B cell (primary cell): ENCODE measurements around the gene CCNK. TPM values are rescaled to one million over a fixed set of nuclear protein-coding genes. Genes with fewer than 3 reads are reported as not detected.

Experiments used
- ATAC-seq: fragments of 200-7000 bp; cut with Tn5 transposase; one replicate; pipeline ENCODE4 v1.10.0; 2021; ENCODE audit warnings: low read depth, mild to moderate bottlenecking, moderate number of reproducible peaks, moderate library complexity
- CTCF ChIA-PET: fragments of 350-600 bp; sonication (Branson Sonifier 250); formaldehyde crosslinking; loops from one replicate; lab custom pipeline; 2021; ENCODE audit warnings: antibody characterized with exemption, inconsistent platforms; lab: Charles Lee
- POLR2A ChIA-PET: fragments of 350-600 bp; sonication (Branson Sonifier 250); formaldehyde crosslinking; loops from one replicate; lab custom pipeline; 2021; ENCODE audit warnings: antibody characterized with exemption; lab: Charles Lee
- DNase-seq: peaks from one replicate; pipeline ENCODE4 v3.0.0; 2013
- H2AFZ ChIP-seq: 2 replicates; pipeline ENCODE4 v1.6.1; 2012; ENCODE audit warnings: mild to moderate bottlenecking, low read depth, low read length; ENCODE audit not compliant: insufficient read depth, poor library complexity, severe bottlenecking
- H3K27ac ChIP-seq, 2 donors: 1 replicate in 1 of 2; 2 replicates in 1 of 2; pipeline ENCODE4 v1.5.1; 2012 to 2013; ENCODE audit warnings: low read length in 2 of 2, mild to moderate bottlenecking in 2 of 2, moderate library complexity in 1 of 2
- H3K27me3 ChIP-seq, 4 experiments: fragments of 200-600 bp in 1 of 4; sonication (generic) in 1 of 4; replicated peaks in 1 of 4; 1 replicate in 2 of 4; 2 replicates in 2 of 4; pipeline versions ENCODE4 v1.6.1 to v1.7.0; 2013 to 2016; ENCODE audit warnings: low read length in 3 of 4, mild to moderate bottlenecking in 2 of 4, mixed read lengths in 1 of 4, moderate library complexity in 1 of 4; ENCODE audit not compliant: insufficient read depth in 4 of 4, control insufficient read depth in 3 of 4; ENCODE audit errors: control extremely low read depth in 1 of 4
- H3K36me3 ChIP-seq, 2 experiments: replicated peaks in 1 of 2; 1 replicate in 1 of 2; 2 replicates in 1 of 2; pipeline versions ENCODE4 v1.6.1 to v1.7.1; 2013; ENCODE audit warnings: low read length in 1 of 2; ENCODE audit not compliant: insufficient read depth in 2 of 2, control insufficient read depth in 1 of 2; ENCODE audit errors: control extremely low read depth in 1 of 2, extremely low read depth in 1 of 2
- H3K4me1 ChIP-seq, 2 donors: fragments of 200-600 bp in 1 of 2; sonication (generic) in 1 of 2; 1 replicate in 1 of 2; 2 replicates in 1 of 2; pipeline versions ENCODE4 v1.5.1 to v1.6.1; 2013 to 2017; ENCODE audit warnings: low read length in 2 of 2; ENCODE audit not compliant: control insufficient read depth in 2 of 2, insufficient read depth in 2 of 2
- H3K4me2 ChIP-seq: replicated peaks from 2 replicates; pipeline ENCODE3; 2012; ENCODE audit warnings: mild to moderate bottlenecking, low read depth, low read length; ENCODE audit not compliant: poor library complexity, severe bottlenecking
- H3K4me3 ChIP-seq, 5 experiments: fragments of 200-600 bp in 1 of 5; sonication (generic) in 1 of 5; 1 replicate in 3 of 5; 2 replicates in 2 of 5; pipeline versions ENCODE4 v1.5.1 to v1.7.0; 2011 to 2016; ENCODE audit warnings: low read length in 4 of 5, mild to moderate bottlenecking in 4 of 5, low read depth in 2 of 5, control low read depth in 1 of 5, moderate library complexity in 1 of 5; ENCODE audit not compliant: insufficient read depth in 1 of 5; ENCODE audit errors: control extremely low read depth in 1 of 5, extremely low read depth in 1 of 5
- H3K79me2 ChIP-seq: fragments of 200-600 bp; sonication (generic); one replicate; pipeline ENCODE4 v1.6.0; 2016; ENCODE audit warnings: low read length; ENCODE audit not compliant: control insufficient read depth, insufficient read depth
- H3K9ac ChIP-seq: fragments of 200-600 bp; sonication (generic); 2 replicates; pipeline ENCODE4 v1.6.1; 2017; ENCODE audit warnings: mild to moderate bottlenecking, low read length, moderate library complexity
- H3K9me3 ChIP-seq, 3 donors: one replicate each; pipeline versions ENCODE4 v1.6.1 to v1.7.1; 2013; ENCODE audit warnings: low read length in 2 of 3; ENCODE audit not compliant: control insufficient read depth in 2 of 3, insufficient read depth in 1 of 3; ENCODE audit errors: control extremely low read depth in 1 of 3
- H4K20me1 ChIP-seq: 2 replicates; pipeline ENCODE4 v1.6.0; 2012; ENCODE audit warnings: mild to moderate bottlenecking, low read length; ENCODE audit not compliant: insufficient read depth, control insufficient read depth, poor library complexity, severe bottlenecking
- H3K27ac Mint-ChIP-seq: one replicate; pipeline ENCODE4 v1.8.0; 2021; ENCODE audit warnings: mixed read lengths
- H3K27me3 Mint-ChIP-seq: one replicate; pipeline ENCODE4 v1.8.0; 2021; ENCODE audit warnings: mixed read lengths
- H3K4me1 Mint-ChIP-seq: one replicate; pipeline ENCODE4 v1.8.0; 2021; ENCODE audit warnings: mixed read lengths
- H3K4me3 Mint-ChIP-seq: one replicate; pipeline ENCODE4 v1.8.0; 2021; ENCODE audit warnings: mixed read lengths
- H3K9me3 Mint-ChIP-seq: one replicate; pipeline ENCODE4 v1.8.0; 2022; ENCODE audit warnings: mixed read lengths; ENCODE audit not compliant: insufficient read depth
- EZH2 ChIP-seq: IDR thresholded peaks from 2 replicates; pipeline ENCODE4 v1.6.1; 2012; ENCODE audit warnings: borderline replicate concordance, low read depth, mild to moderate bottlenecking, moderate library complexity, low read length; ENCODE audit not compliant: insufficient read depth, poor library complexity, severe bottlenecking
- WGBS: methylation state at CpG from one replicate; pipeline ENCODE4 v1.1.5; 2013; ENCODE audit warnings: missing lambda C conversion rate; ENCODE audit not compliant: insufficient coverage; 5-methylcytosine and 5-hydroxymethylcytosine counted together
- intact Hi-C: fragments of 100-400 bp; cut with micrococcal nuclease; formaldehyde crosslinking; loops from one replicate; pipeline ENCODE4 v1.10.0; 2022
- polyA plus RNA-seq: library from polyadenylated mRNA; depleted of rRNA; stranded (reverse); fragments of >200 nt; gene quantifications from 2 replicates; pipeline ENCODE4 v1.2.3, GENCODE V29; 2012
- total RNA-seq, 2 donors: library from RNA; stranded (reverse); fragments of 120-200 nt in 1 of 2; gene quantifications; 1 replicate in 1 of 2; 2 replicates in 1 of 2; pipeline versions ENCODE4 v1.2.3 to v1.2.4, GENCODE V29; 2013 to 2022
- TF ChIP-seq, protein P1 (sequence below): fragments of 200-600 bp; IDR thresholded peaks from one replicate; pipeline ENCODE4 v1.8.0; 2022; ENCODE audit warnings: antibody characterized with exemption, mild to moderate bottlenecking

The CCNK gene
- total and polyA plus RNA-seq, 2 donors (not counting 1 experiment from before 2014, with no cell fraction given): 17.5 to 82.0 TPM

DNA sequence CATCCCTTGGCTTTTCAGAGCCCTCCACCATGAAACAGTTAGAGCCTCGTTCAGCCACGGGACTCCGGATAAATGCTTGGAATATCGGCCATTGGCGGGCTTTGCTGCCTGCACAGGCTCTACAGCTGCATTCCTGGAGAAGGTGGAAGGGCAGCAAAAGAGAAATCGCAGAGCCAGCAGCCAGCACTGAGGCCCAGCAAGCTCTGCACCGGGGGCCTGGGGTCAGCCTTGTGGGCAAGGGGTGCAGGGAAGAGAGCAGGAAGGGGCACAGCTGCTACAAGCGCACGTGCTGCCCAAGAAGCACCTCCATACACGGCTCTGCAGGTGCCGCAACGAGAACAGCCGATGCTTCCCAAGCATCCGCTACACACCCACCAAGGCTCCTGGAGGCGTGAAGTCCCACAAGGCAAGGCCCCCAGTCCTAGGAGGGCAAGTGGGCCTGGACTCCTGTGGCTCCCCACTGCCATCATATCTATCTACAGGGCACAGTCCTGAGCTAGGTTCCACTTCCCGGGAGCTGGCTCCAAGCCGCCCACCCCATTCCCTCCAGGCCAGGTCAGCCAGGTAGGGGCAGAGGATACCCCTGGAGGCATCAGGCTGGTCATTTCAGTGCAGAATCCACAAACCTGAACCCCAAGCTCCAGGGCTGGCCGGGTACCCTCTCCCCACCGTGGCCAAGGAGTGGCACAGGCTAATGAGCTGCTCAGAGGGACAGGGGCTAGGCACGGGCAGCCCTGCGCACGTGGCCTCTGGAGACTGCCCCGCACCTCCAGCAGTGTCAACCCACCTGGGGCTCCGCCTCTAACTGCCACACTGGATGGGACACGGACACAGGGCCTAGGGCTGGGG is 40.2 kb downstream of the CCNK start:
- ChIA-PET POLR2A (no interaction called here), CTCF (interaction anchor here (0.9 kb wide), 1 partner anchor 107 kb away, joined by 3 read pairs; no protein-coding TSS in a partner anchor)
- Histone ChIP-seq H3K27ac (no peak overlapping the region), H3K9me3 (no peaks in the 10 kb centered on the region), H3K4me3 (no peak overlapping the region), H3K4me2 (no peak overlapping the region), H3K36me3 (no peaks in the 10 kb centered on the region), H2AFZ (no peak overlapping the region), H3K4me1 (no peaks in the 10 kb centered on the region), H3K27me3 (no peaks in the 10 kb centered on the region), H4K20me1 (no peaks in the 10 kb centered on the region), H3K79me2 (no peaks in the 10 kb centered on the region), H3K9ac (no peak overlapping the region)
- WGBS: 95% methylated on average over 25 of the region's 25 CpGs
- intact Hi-C loops: no loop called here
- DNase-seq (no peak), ATAC-seq (no peak)
- H3K27me3 Mint-ChIP-seq: no peaks in the 10 kb centered on the region
- no peak overlapping the region for H3K4me3 Mint-ChIP-seq
- no peaks in the 10 kb centered on the region for H3K9me3 Mint-ChIP-seq
- H3K27ac Mint-ChIP-seq: no peak overlapping the region
- H3K4me1 Mint-ChIP-seq: no peaks in the 10 kb centered on the region
- no peak for TF ChIP-seq EZH2
- TF ChIP-seq, protein P1, sequence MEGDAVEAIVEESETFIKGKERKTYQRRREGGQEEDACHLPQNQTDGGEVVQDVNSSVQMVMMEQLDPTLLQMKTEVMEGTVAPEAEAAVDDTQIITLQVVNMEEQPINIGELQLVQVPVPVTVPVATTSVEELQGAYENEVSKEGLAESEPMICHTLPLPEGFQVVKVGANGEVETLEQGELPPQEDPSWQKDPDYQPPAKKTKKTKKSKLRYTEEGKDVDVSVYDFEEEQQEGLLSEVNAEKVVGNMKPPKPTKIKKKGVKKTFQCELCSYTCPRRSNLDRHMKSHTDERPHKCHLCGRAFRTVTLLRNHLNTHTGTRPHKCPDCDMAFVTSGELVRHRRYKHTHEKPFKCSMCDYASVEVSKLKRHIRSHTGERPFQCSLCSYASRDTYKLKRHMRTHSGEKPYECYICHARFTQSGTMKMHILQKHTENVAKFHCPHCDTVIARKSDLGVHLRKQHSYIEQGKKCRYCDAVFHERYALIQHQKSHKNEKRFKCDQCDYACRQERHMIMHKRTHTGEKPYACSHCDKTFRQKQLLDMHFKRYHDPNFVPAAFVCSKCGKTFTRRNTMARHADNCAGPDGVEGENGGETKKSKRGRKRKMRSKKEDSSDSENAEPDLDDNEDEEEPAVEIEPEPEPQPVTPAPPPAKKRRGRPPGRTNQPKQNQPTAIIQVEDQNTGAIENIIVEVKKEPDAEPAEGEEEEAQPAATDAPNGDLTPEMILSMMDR: no peak

DNA sequence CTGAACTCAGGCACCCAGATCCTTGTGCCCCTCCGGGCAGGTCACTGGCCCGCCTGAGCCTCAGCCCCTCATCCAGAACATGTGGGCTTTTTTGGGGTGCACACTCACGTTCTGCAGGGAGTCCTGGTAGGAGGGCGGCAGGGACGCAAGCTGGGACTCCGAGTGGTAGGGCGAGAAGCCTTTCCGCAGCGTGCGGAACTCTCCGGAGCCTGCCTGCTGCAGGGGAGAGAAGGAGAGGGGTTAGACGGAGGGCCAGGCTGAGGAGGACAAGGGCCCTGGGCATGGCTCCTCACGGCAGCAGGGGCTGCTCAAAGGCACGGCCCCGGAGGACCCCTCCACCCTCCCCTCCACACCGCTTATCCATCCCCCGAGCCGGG is 40.8 kb downstream of the CCNK start:
- no peaks in the 10 kb centered on the region for H3K27me3 ChIP-seq
- Mint-ChIP-seq H3K4me1 (no peaks in the 10 kb centered on the region), H3K27ac (no peak overlapping the region), H3K9me3 (no peaks in the 10 kb centered on the region), H3K27me3 (no peaks in the 10 kb centered on the region), H3K4me3 (no peak overlapping the region)
- no peak for DNase-seq
- ChIA-PET CTCF (no interaction called here), POLR2A (no interaction called here)
- no peaks in the 10 kb centered on the region for H3K36me3 ChIP-seq
- no peak for ATAC-seq
- H2AFZ ChIP-seq: no peak overlapping the region
- H3K4me3 ChIP-seq: no peak overlapping the region
- H3K4me1 ChIP-seq: no peaks in the 10 kb centered on the region
- no peak overlapping the region for H3K4me2 ChIP-seq
- H3K79me2 ChIP-seq: no peaks in the 10 kb centered on the region
- no peaks in the 10 kb centered on the region for H4K20me1 ChIP-seq
- no peak overlapping the region for H3K27ac ChIP-seq
- no peak for TF ChIP-seq EZH2
- TF ChIP-seq, protein P1: no peak
- no peak overlapping the region for H3K9ac ChIP-seq
- intact Hi-C loops: no loop called here
- WGBS: 94% methylated on average over 7 of the region's 18 CpGs
- H3K9me3 ChIP-seq: no peaks in the 10 kb centered on the region
